GM18517 (cell line): ENCODE results near the gene NABP2.
A peak's percentile ranks its signal among the peaks of the same experiment; 100 is the strongest.
"Not testable (repeated sequence)": the region's sequence is repeated elsewhere in the genome, so short reads cannot be mapped to it uniquely, and the experiment has no call there.

Experiments used
- ATAC-seq: cut with Tn5 transposase; IDR thresholded peaks from one replicate; pipeline ENCODE4 v1.9.1; 2021; ENCODE audit warnings: mild to moderate bottlenecking, moderate library complexity; ENCODE audit not compliant: unreplicated experiment

NABP2 gene

DNA sequence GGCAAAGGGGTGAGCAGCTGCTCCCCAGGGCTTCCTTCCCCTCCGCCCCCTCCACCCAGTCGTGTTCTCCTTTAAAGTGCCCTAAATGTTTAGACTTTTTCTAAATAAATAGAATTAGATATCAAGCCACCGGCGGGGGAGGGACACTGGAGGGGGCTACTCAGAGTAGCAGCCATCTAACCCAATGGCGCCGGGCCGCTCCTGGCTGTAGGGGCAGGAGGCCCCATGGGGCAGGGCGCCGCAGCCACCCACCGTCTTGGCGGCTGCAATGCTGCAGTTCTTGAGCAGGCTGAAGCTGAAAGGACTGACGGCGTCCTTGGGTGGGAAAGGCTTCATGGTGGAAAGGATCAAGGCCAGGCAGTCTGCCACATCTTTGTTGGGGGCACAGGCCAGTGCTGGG lies 18.8 kb downstream of the NABP2 start:
- ATAC-seq: no peak

DNA sequence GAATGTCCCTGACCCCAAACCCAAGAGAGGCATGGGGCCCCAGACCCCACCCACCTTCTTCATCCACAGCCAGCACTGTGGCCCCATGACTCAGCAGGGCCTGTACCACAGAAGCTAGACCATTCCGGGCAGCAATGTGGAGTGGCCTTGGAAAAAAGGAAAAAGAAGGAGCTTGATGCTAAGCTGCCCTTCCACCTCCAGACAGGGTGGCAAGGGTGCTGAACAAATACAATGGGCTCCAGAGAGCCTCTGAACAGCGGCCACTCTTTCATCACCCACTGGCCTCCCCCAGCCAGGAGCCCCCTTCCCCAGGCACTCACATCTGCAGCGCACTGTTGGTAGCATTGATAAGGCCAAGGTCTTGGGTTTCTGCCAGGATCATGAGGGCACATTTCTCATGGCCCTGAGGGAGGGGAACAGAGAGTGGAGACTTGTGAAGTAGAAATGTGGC lies 19.6 kb downstream of the NABP2 start:
- no peak for ATAC-seq

DNA sequence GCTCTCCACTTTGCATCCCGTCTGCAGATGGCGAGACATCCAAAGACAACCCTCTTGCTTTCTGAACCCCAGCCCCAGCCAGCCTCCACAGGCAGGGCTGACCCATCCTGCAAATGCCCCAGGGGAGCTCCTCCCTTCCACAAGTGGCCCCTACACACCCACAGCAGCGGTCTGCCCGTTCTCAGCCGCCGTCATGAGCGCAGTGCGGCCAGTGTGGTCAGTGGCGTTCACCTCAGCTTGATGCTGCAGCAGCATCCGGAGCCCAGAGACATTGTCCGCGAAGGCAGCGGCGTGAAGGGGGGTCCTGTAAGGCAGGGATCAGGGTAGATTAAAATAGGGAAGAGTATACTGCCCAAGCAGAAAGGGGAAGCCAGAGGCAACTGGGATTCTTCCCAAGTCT lies 20.4 kb downstream of the NABP2 start:
- no peak for ATAC-seq

DNA sequence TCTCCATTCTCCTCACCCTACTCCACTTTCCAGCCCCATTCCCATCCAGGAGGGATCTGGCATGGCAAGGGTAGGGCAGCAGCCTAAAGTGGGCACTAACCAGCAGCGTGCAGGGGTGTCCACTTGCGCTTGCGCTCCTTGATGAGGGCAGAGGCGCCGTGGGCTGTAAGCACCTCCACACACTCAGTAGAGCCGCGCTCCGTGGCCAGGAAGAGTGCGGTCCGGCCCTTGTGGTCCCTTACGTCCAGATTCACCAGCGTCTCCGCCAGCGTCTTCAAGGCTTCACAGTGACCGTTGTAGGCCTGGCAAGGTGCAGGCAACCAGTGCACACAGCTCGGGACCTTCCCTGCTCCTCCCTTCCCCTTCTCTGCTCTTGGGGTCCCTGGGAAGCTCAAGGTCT lies 23.8 kb downstream of the NABP2 start:
- no peak for ATAC-seq

DNA sequence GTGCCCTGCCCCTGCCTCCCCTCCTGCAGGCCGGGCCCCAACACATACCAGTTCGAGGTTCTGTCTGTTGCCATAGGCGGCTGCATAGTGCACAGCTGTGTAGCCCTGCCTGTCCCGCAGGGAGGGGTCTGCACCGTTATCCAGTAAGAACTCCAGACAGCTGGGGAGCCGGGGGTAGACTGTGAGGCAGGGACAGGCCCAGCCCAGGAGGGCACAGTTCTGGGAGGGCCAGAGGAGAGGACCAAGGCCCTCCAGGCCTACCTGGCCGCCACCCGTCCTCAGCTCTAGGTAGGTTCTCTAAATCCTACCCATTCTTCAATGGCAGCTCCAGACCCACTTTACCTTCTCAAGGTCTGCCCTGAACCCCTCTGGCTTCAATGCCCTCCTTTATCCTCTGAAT lies 24.6 kb downstream of the NABP2 start:
- no peak for ATAC-seq

DNA sequence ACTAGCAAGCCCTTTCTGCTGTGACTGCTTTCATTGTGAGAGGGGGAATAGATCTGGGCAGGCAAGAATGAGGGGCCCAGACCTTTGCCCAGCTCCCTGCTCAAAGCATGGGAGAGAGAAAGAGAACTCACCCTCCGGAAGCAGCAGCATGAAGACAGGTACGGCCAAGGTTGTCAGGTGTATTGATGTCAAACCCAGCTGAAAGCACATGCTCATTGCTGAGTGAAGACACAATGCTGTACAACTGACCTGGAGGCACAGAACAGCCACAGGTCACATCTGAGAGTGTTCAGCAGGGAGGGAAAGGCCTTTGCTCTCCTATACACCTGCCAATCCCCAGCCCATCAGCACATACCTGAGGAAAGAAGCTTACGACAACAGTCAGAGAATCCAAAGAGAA lies 28.5 kb downstream of the NABP2 start:
- ATAC-seq: no peak

DNA sequence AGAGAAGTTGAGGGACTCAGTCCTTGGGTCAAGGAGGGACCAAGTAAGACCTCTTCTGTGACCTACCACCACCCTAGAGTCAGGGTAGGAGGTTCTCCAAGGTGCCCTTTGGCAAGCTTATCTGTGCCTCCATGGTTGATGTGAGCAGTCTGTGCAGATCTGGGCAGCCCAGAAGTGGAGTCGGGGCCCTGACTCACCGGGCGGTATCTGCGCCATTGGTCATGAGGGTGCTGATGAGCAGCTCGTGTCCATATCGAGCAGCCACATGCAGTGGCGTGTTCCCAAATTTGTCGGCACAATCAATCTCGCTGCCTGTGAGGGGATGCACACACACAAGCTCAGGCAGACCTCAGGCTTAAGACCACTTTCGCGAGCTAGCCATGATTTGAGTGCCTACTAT lies 28.9 kb downstream of the NABP2 start:
- ATAC-seq: no peak

DNA sequence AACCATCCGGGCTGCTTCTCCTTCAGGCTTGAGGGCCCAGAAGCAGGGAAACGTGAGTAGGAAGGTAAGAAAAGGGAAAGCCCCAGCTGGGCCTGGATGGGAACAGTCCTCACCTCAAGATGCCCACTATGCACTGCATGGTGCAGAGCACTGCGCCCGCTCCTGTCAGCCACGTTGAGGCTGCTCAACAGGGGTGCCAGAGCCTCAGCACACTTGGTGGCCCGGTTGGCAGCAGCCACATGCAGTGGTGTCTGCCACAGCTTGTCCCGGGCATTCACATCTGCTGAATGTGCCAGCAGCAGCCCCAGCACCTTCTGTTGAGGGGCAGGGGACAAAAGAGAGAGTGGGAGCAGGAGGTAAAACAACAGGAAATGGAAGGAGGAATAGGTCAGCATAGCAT lies 31.5 kb downstream of the NABP2 start:
- ATAC-seq: no peak

DNA sequence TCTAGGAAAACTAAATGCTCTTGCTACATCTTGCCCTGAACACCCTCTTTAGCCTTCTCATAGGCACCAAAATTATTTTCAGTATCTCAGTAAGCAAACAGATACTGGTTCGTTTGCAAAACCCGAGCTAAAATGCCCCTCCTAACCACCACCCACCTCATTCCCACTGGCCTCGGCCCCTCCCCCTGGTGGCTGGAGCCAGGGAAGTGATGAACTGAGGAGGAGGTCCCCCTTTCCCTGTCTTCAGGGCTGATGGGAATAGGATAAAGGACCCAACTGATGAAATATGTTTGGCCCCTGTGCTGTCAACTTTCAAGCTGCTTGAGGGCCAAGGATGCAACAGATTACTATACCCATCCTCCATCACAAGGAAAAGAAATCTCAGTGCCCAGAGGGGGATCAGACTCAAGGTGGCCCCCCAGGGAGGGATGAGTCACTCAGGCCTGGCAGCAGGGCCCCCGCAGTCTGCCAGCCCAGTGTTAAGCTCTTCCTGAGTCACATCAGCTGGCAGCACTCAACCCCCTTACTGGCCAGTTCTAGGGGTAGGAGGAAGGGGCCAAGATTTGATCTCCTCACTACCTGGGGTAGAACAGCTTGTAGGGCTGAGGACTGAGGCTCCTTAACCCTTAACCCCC lies 32.3 kb downstream of the NABP2 start:
- no peak for ATAC-seq

DNA sequence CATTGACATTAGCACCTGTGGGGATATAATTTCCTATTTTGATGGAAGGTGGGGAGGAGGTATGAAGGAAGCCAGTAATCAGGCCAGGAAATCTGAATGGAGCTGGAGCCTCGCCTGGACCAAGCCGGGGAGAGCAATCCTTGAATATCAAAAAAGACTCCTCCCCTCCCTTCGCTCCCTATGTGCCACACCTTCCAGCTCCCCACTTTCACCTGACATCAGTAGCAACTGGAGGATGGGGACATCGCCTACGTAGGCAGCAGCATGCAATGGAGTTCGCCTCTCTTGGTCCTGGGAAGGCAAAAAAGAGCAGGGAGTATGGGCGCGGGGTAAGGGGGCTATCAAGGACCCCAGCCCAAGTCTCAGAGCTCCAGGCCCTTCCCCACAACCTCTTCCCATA lies 32.9 kb downstream of the NABP2 start:
- ATAC-seq: no peak

DNA sequence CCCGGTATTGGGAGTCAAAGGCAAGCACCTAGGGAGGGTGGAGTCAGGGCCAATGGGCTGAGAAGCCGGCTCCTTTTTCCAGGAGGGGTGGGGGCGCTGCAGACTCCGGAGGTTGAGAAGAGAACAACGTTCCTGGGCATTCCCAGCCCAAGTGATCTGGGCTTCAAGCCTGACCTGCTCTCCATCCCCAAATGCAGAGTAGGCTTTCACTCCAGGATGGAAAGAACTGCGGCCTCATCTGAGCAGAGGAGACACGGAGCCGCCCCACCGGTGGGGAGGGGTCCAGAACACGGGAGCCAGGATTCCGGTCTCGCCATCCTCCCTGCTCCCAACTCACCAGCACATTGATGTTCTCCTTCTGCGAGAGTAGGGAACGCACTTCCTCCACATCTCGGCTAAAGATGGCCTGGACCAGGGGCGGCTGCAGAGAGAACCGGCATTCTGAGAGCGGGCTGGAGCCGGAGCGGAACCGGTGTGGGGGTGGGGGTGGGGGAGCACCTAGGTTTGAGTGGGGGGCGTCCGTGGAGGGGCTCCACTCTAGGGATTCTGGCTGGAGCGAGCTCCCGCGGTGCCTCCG lies 33.4 kb downstream of the NABP2 start:
- ATAC-seq: no peak

DNA sequence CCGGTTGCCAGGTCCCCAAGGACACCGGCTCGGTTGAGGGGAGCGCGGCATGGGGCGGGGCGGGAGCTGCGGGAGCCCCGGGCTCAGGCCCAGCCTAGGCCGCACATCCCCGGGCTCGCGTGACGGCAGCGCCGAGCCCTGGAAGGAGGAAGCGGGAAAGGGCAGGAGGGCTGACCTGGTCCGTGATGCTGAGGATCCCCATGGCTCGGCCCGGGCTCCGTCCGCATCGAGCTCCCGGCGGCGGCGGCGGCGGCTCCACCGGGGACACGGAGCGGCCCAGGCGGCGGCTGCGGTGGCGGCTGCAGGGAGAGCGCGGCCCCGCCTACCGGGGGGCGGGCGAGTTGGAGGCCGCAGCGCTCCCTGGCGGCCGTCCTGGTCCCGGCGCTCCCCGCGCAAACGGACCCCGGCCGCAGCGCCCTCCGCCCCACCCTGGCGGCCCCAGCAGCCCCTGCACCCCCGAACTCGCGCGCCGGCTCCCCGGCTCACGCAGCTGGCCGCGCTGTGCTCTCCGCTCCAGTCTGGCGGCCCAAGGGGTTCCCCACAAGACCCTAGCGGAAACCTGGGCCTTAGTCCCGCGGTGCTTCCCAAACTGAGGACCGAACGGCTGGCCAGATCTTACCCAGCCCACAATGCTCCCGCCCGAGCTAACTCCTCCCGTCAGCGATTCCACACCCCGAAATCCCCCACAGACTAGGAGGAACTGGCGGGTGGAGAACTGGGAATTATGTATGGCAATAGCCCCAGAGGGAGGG lies 34.1 kb downstream of the NABP2 start, which contains the start of gene ANKRD52:
Gene ANKRD52 (minus strand): TSS at position 317 of the 752 bp plus-strand sequence. CDS start 115 bp downstream, at position 202.
- peak; percentile 87 for ATAC-seq

DNA sequence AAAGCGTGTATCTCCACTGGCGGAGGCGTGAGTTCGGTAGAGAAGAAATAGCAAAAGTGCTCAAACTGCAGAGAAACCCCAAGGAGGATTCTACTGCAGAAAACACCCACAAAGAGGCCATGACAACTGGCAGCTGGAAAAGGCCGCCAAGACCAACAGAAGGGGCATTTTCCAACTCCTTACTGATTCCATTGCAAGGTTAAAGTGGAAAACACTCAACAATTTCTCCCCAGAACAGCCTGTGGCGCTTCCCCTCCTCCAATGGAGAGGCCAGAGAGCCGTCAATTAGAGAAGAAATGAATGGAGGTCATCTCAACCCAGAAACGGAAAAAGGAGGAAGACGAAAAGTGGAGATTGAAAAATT lies 34.7 kb downstream of the NABP2 start:
- no peak for ATAC-seq

DNA sequence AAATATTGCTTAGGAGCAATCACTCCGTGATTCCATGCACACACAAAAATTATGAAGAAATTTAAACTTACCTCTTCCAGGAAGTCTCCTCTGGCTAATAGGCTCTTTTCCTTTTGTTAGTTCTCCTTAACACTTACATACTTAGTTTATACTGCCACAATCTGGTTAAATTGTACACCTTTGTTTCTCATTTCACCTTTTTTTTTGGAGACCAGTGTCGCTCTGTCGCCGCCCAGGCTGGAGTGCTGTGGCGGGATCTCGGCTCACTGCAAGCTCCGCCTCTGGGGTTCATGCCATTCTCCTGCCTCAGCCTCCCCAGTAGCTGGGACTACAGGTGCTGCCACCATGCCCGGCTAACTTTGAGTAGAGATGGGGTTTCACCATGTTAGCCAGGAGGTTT lies 36.2 kb downstream of the NABP2 start:
- ATAC-seq: no peak

DNA sequence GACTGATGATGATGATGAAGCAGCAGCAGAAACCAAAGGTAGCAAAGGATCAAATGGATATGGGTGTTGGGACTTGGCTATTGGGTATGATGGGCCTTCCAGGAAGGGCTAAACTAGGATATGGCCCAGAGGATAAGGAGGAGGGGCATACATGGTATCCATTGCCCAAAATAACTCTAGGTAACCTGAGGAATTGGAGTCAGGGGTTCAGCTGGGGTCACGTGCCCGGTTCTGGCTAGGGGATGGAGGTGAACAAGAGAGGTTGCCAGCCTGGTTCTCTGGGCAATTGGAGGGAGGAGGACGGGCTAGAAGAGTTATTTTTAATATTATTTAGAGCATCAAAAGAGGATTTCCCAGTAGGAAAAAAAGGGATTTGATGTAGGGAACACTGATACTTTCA lies 36.8 kb downstream of the NABP2 start:
- ATAC-seq: no peak

DNA sequence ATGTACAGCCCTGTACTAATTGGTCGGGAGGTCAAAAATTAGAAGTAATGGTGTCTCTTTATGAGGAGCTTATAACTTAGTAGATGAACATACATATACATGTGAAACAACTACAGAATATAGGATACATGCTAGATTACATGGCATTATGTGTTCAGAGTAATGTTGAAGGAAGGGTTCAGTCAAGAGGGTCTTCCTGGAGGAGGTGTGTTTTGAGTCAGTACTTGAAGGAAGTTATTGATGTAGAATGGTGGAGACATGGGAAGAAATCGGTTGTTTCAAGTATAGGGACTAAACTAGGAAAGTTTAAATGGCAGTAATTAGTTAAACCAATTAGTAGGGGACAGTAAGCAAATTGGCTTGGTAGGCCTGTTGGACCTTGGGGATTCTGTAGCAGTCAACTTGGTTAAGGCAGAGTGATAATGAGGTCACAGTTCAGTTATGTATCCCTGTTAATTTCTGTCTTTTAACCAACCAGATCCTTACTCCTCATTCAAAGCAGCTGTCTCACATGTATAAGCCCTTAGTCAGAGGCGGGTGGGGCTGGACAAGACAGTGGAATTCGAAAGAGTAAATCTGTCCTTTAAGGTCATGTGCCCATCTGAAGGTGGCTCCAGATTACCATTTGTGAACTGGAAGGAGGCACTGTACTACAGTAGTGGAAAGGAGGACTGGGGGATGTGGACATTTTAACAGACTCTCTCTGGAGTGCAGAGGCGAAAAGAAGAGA lies 37.5 kb downstream of the NABP2 start:
- no peak for ATAC-seq

DNA sequence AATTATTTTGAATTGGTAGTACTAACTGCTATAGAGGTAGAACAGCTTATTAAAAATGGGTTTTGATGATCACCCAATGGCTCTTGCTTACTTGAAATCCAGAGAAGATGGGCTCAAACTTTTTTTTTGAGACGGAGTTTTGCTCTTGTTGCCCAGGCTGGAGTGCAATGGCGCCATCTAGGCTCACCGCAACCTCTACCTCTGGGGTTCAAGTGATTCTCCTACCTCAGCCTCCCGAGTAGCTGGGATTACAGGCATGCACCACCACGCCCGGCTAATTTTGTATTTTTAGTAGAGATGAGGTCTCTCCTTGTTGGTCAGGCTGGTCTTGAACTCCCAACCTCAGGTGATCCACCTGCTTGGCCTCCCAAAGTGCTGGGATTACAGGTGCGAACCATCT lies 38.8 kb downstream of the NABP2 start:
- not testable (repeated sequence) for ATAC-seq

DNA sequence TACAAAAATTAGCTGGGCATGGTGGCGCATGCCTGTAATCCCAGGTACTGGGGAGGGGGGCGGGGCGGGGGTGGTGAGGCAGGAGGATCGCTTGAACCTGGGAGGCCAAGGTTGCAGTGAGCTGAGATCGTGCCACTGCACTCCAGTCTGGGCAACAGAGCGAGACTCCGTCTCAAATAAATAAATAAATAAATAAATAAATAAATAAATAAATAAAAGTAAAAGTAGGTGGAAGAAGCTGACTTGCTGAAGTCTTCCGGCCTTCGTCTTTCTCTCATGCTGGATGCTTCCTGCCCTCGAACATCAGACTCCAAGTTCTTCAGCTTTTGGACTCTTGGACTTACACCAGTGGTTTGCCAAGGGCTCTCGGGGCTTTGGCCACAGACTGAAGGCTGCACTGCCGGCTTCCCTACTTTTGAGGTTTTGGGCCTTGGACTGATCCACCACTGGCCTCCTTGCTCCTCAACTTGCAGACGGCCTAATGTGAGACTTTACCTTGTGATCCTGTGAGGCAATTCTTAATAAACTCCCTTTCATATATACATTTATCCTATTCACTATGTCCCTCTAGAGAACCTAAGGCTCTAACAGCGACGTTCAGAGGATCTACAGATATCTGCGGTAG lies 42.0 kb downstream of the NABP2 start:
- not testable (repeated sequence) for ATAC-seq

DNA sequence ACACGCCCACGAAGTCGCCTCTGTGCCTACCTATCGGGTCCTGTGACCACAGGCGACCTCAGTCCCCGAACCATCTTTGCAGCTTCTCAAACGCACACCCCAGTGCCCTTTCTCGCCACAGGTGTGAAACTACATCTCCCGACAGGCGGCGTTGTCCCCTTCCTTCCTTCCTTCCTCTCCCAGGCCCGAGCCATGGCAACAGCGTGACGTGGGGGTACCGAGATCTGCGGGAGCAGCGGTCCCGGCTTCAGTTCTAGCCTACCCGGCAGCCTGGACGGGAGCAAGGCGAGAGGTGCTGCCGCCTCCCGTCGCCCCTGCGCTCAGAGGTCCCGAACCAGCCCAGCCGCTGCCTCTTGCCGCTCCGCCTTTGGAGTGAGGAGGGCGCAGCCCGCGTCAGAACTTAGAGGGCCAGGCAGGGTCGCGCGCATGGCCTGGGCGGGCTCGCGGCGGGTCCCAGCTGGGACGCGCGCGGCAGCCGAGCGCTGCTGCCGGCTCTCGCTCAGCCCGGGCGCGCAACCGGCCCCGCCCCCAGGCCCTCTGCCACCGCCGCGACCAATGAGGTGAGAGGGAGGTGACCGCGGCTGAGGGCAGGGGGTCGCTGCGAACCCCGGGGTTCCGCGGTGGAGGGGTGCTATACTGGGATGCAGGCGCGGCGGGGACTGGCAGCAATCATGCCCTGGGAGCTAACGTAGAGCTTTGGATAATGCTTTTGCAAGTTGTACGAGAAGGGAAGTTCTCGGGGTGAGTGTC lies 42.7 kb downstream of the NABP2 start, which contains the start of gene COQ10A:
Gene COQ10A (plus strand): TSS at position 250 of the 750 bp plus-strand sequence. CDS start 177 bp downstream, at position 427.
- ATAC-seq: peak; percentile 81

DNA sequence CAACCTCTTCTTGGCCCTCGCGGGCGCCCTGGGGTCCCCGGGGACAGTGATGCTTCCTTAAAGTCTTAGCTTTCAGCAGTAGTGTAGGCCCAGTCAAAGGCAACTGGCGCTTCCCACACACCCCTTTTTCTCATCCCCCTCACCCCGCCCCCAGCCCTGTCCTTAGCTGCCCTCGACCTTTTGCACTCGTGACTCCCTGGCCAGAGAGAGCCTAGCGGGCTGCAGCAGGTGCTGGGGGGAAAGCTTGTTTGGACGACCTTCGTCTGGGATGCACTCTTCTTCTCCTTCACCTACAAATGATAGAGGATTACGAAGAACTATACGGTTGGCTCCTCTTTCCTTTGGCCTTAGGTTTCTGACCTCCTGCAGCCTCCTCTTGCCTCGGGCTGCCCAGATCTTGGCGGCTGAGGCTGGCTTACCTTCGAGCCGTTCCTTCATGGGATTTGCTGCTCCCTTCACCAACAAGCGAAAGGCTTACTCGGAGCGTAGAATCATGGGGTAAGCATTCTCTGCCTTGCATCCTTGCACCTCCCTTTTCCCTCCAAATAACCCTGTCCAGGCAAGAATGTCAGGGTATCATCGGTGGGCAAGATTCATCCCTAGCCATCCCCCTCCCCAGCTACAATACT lies 43.4 kb downstream of the NABP2 start:
- peak; percentile 34 for ATAC-seq
